K562 (cell line): ENCODE data around the gene SETD5.

Source experiments
- ARHGAP35 ChIP-seq: fragments of 450-650 bp; IDR thresholded peaks from 2 replicates; pipeline ENCODE4 v1.6.1; 2018; ENCODE audit not compliant: partially characterized antibody
- BRD4 ChIP-seq: fragments of 200-600 bp; sonication (generic); IDR thresholded peaks from 2 replicates; pipeline ENCODE4 v1.6.1; 2017; ENCODE audit warnings: inconsistent platforms
- CBX5 ChIP-seq: IDR thresholded peaks from 2 replicates; pipeline ENCODE4 v1.6.1; 2014; ENCODE audit warnings: low read depth, borderline replicate concordance
- KDM4B ChIP-seq, 2 experiments: fragments of 450-650 bp in 1 of 2; sonication (generic) in 1 of 2; IDR thresholded peaks; 2 replicates each; pipeline ENCODE4 v1.6.1; 2016 to 2017; ENCODE audit warnings: borderline replicate concordance in 2 of 2, antibody characterized with exemption in 1 of 2, low read depth in 1 of 2, mild to moderate bottlenecking in 1 of 2
- MAFK ChIP-seq: IDR thresholded peaks from 2 replicates; pipeline ENCODE4 v1.6.1; 2011; ENCODE audit warnings: low read length, improper control_type of control experiment
- NFATC3 ChIP-seq: fragments of 450-650 bp; IDR thresholded peaks from 2 replicates; pipeline ENCODE4 v1.6.1; 2017; ENCODE audit warnings: mild to moderate bottlenecking
- NFRKB ChIP-seq: fragments of 450-650 bp; IDR thresholded peaks from 2 replicates; pipeline ENCODE4 v1.6.1; 2016; ENCODE audit warnings: low read depth
- SOX6 ChIP-seq: fragments of 450-650 bp; IDR thresholded peaks from 2 replicates; pipeline ENCODE4 v1.6.1; 2014; ENCODE audit warnings: mild to moderate bottlenecking
- TCF7 ChIP-seq: sonication (generic); IDR thresholded peaks from 2 replicates; pipeline ENCODE4 v1.6.1; 2016; ENCODE audit warnings: antibody characterized with exemption, borderline replicate concordance
- XRCC4 ChIP-seq: IDR thresholded peaks from one replicate; pipeline ENCODE4 v1.6.1; 2011; ENCODE audit not compliant: insufficient read depth, insufficient read length; ENCODE audit errors: extremely low read depth
- TF ChIP-seq, protein P1 (sequence below): sonication (generic); formaldehyde crosslinking; IDR thresholded peaks from 2 replicates; pipeline ENCODE4 v1.8.0; 2023; ENCODE audit warnings: mild to moderate bottlenecking, missing genetic modification reagents
- TF ChIP-seq, protein P2 (sequence below): fragments of 250-450 bp; sonication (Bioruptor Pico); IDR thresholded peaks from 2 replicates; pipeline ENCODE4 v1.8.0; 2021; ENCODE audit warnings: mild to moderate bottlenecking, moderate library complexity

GRCh38 chr3:9408061-9408460 is 10.6 kb downstream of the SETD5 start:
- TF ChIP-seq NFATC3 (no peak), ARHGAP35 (no peak), MAFK (no peak), CBX5 (no peak), KDM4B (IDR thresholded peaks at IDR 0.05; ENCODE audit: borderline replicate concordance in 2 of 2, low read depth in 1 of 2) (no peak), TCF7 (no peak), BRD4 (no peak), NFRKB (no peak), SOX6 (no peak), XRCC4 (no peak)
- TF ChIP-seq, protein P1, sequence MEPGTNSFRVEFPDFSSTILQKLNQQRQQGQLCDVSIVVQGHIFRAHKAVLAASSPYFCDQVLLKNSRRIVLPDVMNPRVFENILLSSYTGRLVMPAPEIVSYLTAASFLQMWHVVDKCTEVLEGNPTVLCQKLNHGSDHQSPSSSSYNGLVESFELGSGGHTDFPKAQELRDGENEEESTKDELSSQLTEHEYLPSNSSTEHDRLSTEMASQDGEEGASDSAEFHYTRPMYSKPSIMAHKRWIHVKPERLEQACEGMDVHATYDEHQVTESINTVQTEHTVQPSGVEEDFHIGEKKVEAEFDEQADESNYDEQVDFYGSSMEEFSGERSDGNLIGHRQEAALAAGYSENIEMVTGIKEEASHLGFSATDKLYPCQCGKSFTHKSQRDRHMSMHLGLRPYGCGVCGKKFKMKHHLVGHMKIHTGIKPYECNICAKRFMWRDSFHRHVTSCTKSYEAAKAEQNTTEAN, result no peak
- TF ChIP-seq, protein P2, sequence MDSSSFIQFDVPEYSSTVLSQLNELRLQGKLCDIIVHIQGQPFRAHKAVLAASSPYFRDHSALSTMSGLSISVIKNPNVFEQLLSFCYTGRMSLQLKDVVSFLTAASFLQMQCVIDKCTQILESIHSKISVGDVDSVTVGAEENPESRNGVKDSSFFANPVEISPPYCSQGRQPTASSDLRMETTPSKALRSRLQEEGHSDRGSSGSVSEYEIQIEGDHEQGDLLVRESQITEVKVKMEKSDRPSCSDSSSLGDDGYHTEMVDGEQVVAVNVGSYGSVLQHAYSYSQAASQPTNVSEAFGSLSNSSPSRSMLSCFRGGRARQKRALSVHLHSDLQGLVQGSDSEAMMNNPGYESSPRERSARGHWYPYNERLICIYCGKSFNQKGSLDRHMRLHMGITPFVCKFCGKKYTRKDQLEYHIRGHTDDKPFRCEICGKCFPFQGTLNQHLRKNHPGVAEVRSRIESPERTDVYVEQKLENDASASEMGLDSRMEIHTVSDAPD (CRISPR knock-in tag), result no peak
